ENCODE results near the gene PSMD1. TPM values are rescaled to one million over a fixed set of nuclear protein-coding genes. Genes with fewer than 3 reads are reported as not detected.
"Not testable (repeated sequence)": the region's sequence is repeated elsewhere in the genome, so short reads cannot be mapped to it uniquely, and the experiment has no call there.

PSMD1 gene
- total RNA-seq, 4 donors from 2014 or later: 51.5 to 116 (median 67.9) TPM

DNA sequence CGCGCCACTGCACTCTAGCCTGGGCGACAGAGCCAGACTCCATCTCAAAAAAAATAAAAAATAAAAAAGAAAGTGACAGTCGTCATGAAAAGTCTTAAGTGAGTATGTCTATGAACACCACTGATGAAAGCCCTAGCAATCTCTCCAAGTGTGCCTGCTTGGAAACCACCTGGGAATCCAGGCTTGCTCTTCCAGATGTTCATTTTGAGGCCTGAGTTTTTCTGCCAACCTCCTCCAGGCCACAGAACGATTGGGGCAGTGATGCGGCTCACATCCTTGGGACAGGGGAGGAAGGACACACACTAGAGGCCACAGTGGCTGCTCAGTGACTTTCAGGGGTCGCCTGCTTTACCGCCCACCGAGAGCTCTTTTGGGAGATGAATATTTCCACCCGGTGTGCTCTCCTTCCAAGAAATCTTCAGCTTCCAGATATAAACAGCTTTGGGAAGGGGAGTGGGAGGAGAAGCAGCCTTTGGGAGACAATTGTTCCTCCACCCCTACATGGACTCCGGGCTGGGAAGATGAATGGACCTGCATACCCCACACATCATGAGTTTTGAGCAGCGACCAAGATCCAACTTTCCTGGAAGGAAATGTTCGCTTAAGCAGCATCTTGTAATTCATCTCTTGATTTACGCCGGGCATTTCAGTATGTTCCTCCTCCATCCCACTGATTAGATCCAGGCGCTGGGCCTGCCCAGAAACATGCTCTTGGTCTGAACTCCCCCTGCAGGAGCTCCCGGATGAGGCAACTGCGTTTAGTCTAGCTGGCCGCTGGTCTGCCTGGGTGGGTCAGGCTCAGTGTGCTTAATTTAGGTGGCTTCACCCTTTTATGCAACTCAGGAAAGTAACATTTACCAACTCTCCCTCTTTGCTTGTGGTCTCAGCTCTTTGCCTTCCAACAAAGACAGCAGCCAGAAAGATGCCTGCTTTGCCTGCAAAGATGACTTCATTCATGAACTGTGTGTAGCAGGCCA lies 135.5 kb downstream of the PSMD1 start:
- H3K4me1 ChIP-seq: peaks cover 0 to 33% (median 15%) of the 10 kb centered on the region in 3 donors
- no peak for TF ChIP-seq POLR2A (IDR thresholded peaks at IDR 0.05)
- TF ChIP-seq CTCF (IDR thresholded peaks at IDR 0.05): peak in 4 of 6 experiments; percentile 20 to 49 (median 34)

DNA sequence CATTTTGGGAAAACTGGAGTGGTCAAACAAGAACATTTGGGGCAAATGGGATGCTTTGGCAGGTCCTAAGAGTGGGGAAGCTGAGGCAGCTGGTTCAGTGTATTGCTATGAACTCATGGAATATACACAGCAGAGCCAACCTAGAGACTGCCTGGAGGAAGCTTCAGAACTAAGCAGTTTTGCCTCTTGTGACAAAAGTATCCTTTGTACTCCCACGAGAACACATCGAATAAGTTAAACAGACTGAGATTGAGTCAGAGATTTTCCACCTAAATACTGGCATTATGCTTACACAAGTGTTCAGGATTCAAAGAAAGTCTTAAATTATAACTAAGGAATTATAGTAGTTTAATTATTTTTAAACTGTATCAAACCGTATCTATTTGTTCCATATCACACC lies 136.5 kb downstream of the PSMD1 start:
- H3K27ac ChIP-seq: no peak overlapping the region
- DNase-seq: no peak
- H3K36me3 ChIP-seq: no peaks in the 10 kb centered on the region
- H3K9me3 ChIP-seq: no peaks in the 10 kb centered on the region
- 83 to 86% methylated on average over 3 of the region's 3 CpGs for WGBS, 2 donors
- H3K4me3 ChIP-seq: no peak overlapping the region
- peaks cover 0 to 40% (median 20%) of the 10 kb centered on the region in 3 donors for H3K4me1 ChIP-seq
- intact Hi-C loops (cut with DNase I): loop anchor here (5.0 kb wide), 1 partner anchor 81 kb away; no protein-coding TSS in a partner anchor
- TF ChIP-seq POLR2A (IDR thresholded peaks at IDR 0.05) (no peak), CTCF (IDR thresholded peaks at IDR 0.05) (no peak)
- H3K27me3 ChIP-seq: peaks cover 0 to 37% (median 2%) of the 10 kb centered on the region in 4 donors

More for the DNA sequence above, 135.5 kb downstream of the PSMD1 start:
- Histone ChIP-seq H3K27me3 (peaks cover 0 to 37% (median 2%) of the 10 kb centered on the region in 4 donors), H3K4me3 (no peak overlapping the region), H3K27ac (peak overlapping the region; percentile 7 to 92 (median 82)), H3K36me3 (no peaks in the 10 kb centered on the region), H3K9me3 (no peaks in the 10 kb centered on the region)
- intact Hi-C loops (cut with DNase I): loop anchor here (5.0 kb wide), 1 partner anchor 80 kb away; no protein-coding TSS in a partner anchor
- 59 to 67% methylated on average over 17 to 19 of the region's 19 CpGs for whole genome bisulfite sequencing, 2 donors
- no peak for DNase-seq

DNA sequence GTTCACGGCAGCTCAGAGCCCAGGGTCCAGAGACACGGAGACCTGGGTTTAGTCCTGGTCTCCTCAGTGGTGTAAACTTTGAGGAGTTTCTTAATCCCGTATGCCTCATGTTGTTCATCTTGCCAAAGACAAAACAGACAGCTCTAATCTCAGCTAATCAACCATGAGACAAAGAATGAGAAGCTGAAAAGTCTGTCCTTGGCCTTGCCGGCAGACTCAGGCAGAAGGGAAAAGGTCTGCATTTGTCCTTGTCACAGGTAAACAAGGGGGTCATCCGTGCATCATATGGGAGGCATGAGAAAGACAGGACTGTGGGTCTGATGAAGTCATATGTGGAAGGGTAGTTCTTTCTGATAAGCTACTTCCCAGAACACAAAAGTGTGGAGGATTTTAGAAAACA lies 139.9 kb downstream of the PSMD1 start:
- no peaks in the 10 kb centered on the region for H3K36me3 ChIP-seq
- TF ChIP-seq CTCF (IDR thresholded peaks at IDR 0.05) (no peak), POLR2A (IDR thresholded peaks at IDR 0.05) (no peak)
- H3K27ac ChIP-seq: no peak overlapping the region
- intact Hi-C loops (cut with DNase I): no loop called here
- DNase-seq: no peak
- no peak overlapping the region for H3K4me3 ChIP-seq
- H3K4me1 ChIP-seq: peaks cover 6 to 45% (median 22%) of the 10 kb centered on the region in 3 donors
- 78 to 86% methylated on average over 5 of the region's 5 CpGs for WGBS, 2 donors
- H3K27me3 ChIP-seq: peaks cover 0 to 16% (median 0%) of the 10 kb centered on the region in 4 donors
- H3K9me3 ChIP-seq: no peaks in the 10 kb centered on the region

GRCh38 chr2:231197196-231197595 lies 140.5 kb downstream of the PSMD1 start:
- intact Hi-C loops (cut with DNase I); H3K9me3 ChIP-seq; H3K4me3 ChIP-seq; DNase-seq; H3K36me3 ChIP-seq; H3K27ac ChIP-seq: not testable (repeated sequence)
- Histone ChIP-seq H3K4me1 (peaks cover 6 to 39% (median 19%) of the 10 kb centered on the region in 3 donors), H3K27me3 (peaks cover 0 to 10% (median 0%) of the 10 kb centered on the region in 4 donors)
- 90 to 92% methylated on average over 7 of the region's 7 CpGs for WGBS, 2 donors

GRCh38 chr2:231197706-231198290 lies 141.1 kb downstream of the PSMD1 start:
- TF ChIP-seq CTCF (IDR thresholded peaks at IDR 0.05): no peak
- no peak for TF ChIP-seq POLR2A (IDR thresholded peaks at IDR 0.05)
- intact Hi-C loops (cut with DNase I): no loop called here
- H3K9me3 ChIP-seq: no peaks in the 10 kb centered on the region
- peak overlapping the region; percentile 54 to 84 (median 76) for H3K4me3 ChIP-seq
- WGBS, 2 donors: 24 to 25% methylated on average over 7 to 10 of the region's 11 CpGs
- H3K27ac ChIP-seq: peak overlapping the region in 3 of 4 donors; percentile 10 to 71 (median 50)
- peaks cover 0 to 5% (median 0%) of the 10 kb centered on the region in 4 donors for H3K27me3 ChIP-seq
- H3K36me3 ChIP-seq: no peaks in the 10 kb centered on the region
- no peak for DNase-seq
- peaks cover 6 to 33% (median 18%) of the 10 kb centered on the region in 3 donors for H3K4me1 ChIP-seq

Data from esophagus squamous epithelium (tissue), 5 donors.